ENCODE measurements around the gene TKT.

GRCh38 chr3:53231532-53232511 lies 24.0 kb downstream of the TKT start:
- TF ChIP-seq SP1 (IDR thresholded peaks at IDR 0.05) (no peak), FOXK2 (IDR thresholded peaks at IDR 0.05) (no peak), TARDBP (IDR thresholded peaks at IDR 0.05) (no peak), ELF4 (IDR thresholded peaks at IDR 0.05) (no peak), FOXM1 (IDR thresholded peaks at IDR 0.05; ENCODE audit: borderline replicate concordance) (no peak), LEF1 (IDR thresholded peaks at IDR 0.05; ENCODE audit: borderline replicate concordance) (no peak), NFRKB (IDR thresholded peaks at IDR 0.05) (no peak), PKNOX1 (IDR thresholded peaks at IDR 0.05) (no peak), SUZ12 (IDR thresholded peaks at IDR 0.05) (no peak)
